ENCODE data around the gene MRGPRG.
"Not testable (repeated sequence)": the region's sequence is repeated elsewhere in the genome, so short reads cannot be mapped to it uniquely, and the experiment has no call there.

The MRGPRG gene

GRCh38 chr11:3171931-3172560 lies 46.6 kb downstream of the MRGPRG start:
- DNase-seq: no peak

GRCh38 chr11:3170756-3171650 lies 47.6 kb downstream of the MRGPRG start:
- no peak for DNase-seq

- DNase-seq: no peak
Measured at GRCh38 chr11:3170044-3170755, 48.4 kb downstream of the MRGPRG start.

- no peak for DNase-seq
Measured at GRCh38 chr11:3169255-3170043, 49.2 kb downstream of the MRGPRG start.

GRCh38 chr11:3168742-3169254 lies 49.8 kb downstream of the MRGPRG start:
- DNase-seq: not testable (repeated sequence)

Measured in KG1 (cell line).